Measurements from ENCODE around the gene NR1D1. TPM values are rescaled to one million over a fixed set of nuclear protein-coding genes. Genes with fewer than 3 reads are reported as not detected.

NR1D1 gene
- total and polyA plus RNA-seq, 2 donors from 2014 or later: 7.1 to 30.8 TPM

GRCh38 chr17:40087903-40088718 is 12.3 kb downstream of the NR1D1 start:
- DNase-seq (no peak), FAIRE-seq (no peak)
- no peaks in the 10 kb centered on the region for H3K27me3 ChIP-seq (ENCODE audit: control insufficient read depth, insufficient read depth, low read length)
- intact Hi-C loops (cut with DNase I): no loop called here
- peaks cover 0 to 13% (median 8%) of the 10 kb centered on the region in 3 donors for H3K4me1 ChIP-seq (ENCODE audit: control insufficient read depth in 2 of 3, insufficient read depth in 2 of 3, low read depth in 1 of 3, low read length in 3 of 3)
- peaks cover 9 to 46% (median 33%) of the 10 kb centered on the region in 3 donors for H3K36me3 ChIP-seq (ENCODE audit: control insufficient read depth in 2 of 3, insufficient read depth in 3 of 3, low read length in 3 of 3)
- TF ChIP-seq, protein P1, sequence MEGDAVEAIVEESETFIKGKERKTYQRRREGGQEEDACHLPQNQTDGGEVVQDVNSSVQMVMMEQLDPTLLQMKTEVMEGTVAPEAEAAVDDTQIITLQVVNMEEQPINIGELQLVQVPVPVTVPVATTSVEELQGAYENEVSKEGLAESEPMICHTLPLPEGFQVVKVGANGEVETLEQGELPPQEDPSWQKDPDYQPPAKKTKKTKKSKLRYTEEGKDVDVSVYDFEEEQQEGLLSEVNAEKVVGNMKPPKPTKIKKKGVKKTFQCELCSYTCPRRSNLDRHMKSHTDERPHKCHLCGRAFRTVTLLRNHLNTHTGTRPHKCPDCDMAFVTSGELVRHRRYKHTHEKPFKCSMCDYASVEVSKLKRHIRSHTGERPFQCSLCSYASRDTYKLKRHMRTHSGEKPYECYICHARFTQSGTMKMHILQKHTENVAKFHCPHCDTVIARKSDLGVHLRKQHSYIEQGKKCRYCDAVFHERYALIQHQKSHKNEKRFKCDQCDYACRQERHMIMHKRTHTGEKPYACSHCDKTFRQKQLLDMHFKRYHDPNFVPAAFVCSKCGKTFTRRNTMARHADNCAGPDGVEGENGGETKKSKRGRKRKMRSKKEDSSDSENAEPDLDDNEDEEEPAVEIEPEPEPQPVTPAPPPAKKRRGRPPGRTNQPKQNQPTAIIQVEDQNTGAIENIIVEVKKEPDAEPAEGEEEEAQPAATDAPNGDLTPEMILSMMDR (IDR thresholded peaks at IDR 0.05; ENCODE audit: borderline replicate concordance, extremely low read depth, insufficient read depth): no peak
- no peak overlapping the region for H3K27ac ChIP-seq (ENCODE audit: low read depth in 2 of 2, low read length in 2 of 2)
- H3K9me3 ChIP-seq (ENCODE audit: control insufficient read depth in 2 of 3, insufficient read depth in 1 of 3, low read length in 3 of 3): no peaks in the 10 kb centered on the region
- no peak overlapping the region for H3K9ac ChIP-seq (ENCODE audit: low read length in 3 of 3)
- no peak overlapping the region for H3K4me3 ChIP-seq (ENCODE audit: low read length in 3 of 3)

DNA sequence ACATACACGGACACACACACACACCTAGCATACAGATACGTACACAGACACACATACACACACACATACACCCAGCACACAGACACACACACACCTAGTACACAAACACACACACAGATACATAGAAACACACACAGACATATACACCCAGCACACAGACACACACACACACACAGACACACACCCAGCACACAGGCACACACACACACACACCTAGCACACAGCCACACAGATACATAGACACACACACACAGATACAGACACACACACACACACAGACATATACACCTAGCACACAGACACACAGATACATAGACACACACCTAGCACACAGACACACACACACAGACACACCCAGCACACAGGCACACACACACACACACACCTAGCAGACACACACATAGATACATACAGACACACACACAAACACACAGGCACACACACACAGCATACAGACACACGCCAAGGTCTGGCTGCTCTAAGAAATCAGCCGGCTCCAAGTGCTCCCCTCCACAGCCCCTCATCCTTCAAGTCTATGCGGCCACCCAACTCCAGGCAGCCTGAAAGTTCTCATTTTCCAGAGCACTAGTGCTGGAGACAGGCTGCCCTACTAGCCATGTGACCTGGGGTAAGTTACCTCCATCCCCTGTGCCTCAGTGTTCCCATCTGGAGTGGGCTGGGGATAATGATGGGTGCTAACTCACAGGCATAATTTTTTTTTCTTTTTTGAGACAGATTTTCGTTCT is 13.2 kb downstream of the NR1D1 start:
- TF ChIP-seq, protein P1 (IDR thresholded peaks at IDR 0.05; ENCODE audit: borderline replicate concordance, extremely low read depth, insufficient read depth): no peak
- intact Hi-C loops (cut with DNase I): no loop called here
- H3K4me3 ChIP-seq (ENCODE audit: low read length in 3 of 3): no peak overlapping the region
- no peak overlapping the region for H3K27ac ChIP-seq (ENCODE audit: low read depth in 2 of 2, low read length in 2 of 2)
- peaks cover 9 to 41% (median 33%) of the 10 kb centered on the region in 3 donors for H3K36me3 ChIP-seq (ENCODE audit: control insufficient read depth in 2 of 3, insufficient read depth in 3 of 3, low read length in 3 of 3)
- H3K4me1 ChIP-seq (ENCODE audit: control insufficient read depth in 2 of 3, insufficient read depth in 2 of 3, low read depth in 1 of 3, low read length in 3 of 3): peaks cover 0 to 13% (median 8%) of the 10 kb centered on the region in 3 donors
- H3K9ac ChIP-seq (ENCODE audit: low read length in 3 of 3): no peak overlapping the region
- no peaks in the 10 kb centered on the region for H3K27me3 ChIP-seq (ENCODE audit: control insufficient read depth, insufficient read depth, low read length)
- H3K9me3 ChIP-seq (ENCODE audit: control insufficient read depth in 2 of 3, insufficient read depth in 1 of 3, low read length in 3 of 3): no peaks in the 10 kb centered on the region
- FAIRE-seq: no peak
- DNase-seq: no peak

- no peak overlapping the region for H3K27ac ChIP-seq (ENCODE audit: low read depth in 2 of 2, low read length in 2 of 2)
- H3K36me3 ChIP-seq (ENCODE audit: control insufficient read depth in 2 of 3, insufficient read depth in 3 of 3, low read length in 3 of 3): peaks cover 9 to 41% (median 33%) of the 10 kb centered on the region in 3 donors
- H3K4me1 ChIP-seq (ENCODE audit: control insufficient read depth in 2 of 3, insufficient read depth in 2 of 3, low read depth in 1 of 3, low read length in 3 of 3): peaks cover 0 to 13% (median 8%) of the 10 kb centered on the region in 3 donors
- intact Hi-C loops (cut with DNase I): no loop called here
- no peak overlapping the region for H3K4me3 ChIP-seq (ENCODE audit: low read length in 3 of 3)
- H3K9me3 ChIP-seq (ENCODE audit: control insufficient read depth in 2 of 3, insufficient read depth in 1 of 3, low read length in 3 of 3): no peaks in the 10 kb centered on the region
- TF ChIP-seq, protein P1 (IDR thresholded peaks at IDR 0.05; ENCODE audit: borderline replicate concordance, extremely low read depth, insufficient read depth): peak; percentile 68
- peak overlapping the region in 1 of 3 donors; percentile 12 for H3K9ac ChIP-seq (ENCODE audit: low read length in 3 of 3)
- peak in 1 of 5 donors; percentile 49 for DNase-seq
- H3K27me3 ChIP-seq (ENCODE audit: control insufficient read depth, insufficient read depth, low read length): no peaks in the 10 kb centered on the region
- FAIRE-seq: no peak
Measured at GRCh38 chr17:40086150-40087044, 14.0 kb downstream of the NR1D1 start.
